ENCODE data around the gene GPR62.
"Not testable (repeated sequence)": the region's sequence is repeated elsewhere in the genome, so short reads cannot be mapped to it uniquely, and the experiment has no call there.

The GPR62 gene, protein sequence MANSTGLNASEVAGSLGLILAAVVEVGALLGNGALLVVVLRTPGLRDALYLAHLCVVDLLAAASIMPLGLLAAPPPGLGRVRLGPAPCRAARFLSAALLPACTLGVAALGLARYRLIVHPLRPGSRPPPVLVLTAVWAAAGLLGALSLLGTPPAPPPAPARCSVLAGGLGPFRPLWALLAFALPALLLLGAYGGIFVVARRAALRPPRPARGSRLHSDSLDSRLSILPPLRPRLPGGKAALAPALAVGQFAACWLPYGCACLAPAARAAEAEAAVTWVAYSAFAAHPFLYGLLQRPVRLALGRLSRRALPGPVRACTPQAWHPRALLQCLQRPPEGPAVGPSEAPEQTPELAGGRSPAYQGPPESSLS

DNA sequence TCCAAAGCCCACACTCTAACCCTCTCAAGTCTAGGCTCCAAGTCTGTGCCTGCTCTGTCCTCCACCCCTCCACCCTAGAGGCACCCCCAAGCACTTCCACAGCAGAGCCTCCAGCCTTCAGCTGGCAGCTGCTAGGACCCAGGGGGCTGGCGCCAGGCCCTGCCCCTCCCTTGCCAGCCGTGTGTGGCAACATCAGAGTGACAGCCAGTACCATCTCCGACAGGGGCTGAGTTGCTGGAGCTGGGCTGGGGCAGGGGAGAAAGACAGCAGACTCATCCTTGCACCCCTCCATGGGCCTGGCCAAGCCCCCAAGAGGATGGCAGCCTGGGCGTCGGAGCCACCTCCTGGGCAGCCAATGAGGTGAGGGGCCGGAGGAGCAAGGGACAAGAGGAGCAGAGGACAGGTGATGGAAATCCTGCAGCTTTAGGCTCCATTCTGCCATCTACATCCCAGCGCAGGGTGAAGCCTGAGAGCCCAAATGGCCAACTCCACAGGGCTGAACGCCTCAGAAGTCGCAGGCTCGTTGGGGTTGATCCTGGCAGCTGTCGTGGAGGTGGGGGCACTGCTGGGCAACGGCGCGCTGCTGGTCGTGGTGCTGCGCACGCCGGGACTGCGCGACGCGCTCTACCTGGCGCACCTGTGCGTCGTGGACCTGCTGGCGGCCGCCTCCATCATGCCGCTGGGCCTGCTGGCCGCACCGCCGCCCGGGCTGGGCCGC lies at the start of gene GPR62:
Gene GPR62 (plus strand): TSS at position 207 of the 718 bp plus-strand sequence. CDS start 272 bp downstream, at position 479.
- DNase-seq (ENCODE audit: low read depth) = no peak

DNA sequence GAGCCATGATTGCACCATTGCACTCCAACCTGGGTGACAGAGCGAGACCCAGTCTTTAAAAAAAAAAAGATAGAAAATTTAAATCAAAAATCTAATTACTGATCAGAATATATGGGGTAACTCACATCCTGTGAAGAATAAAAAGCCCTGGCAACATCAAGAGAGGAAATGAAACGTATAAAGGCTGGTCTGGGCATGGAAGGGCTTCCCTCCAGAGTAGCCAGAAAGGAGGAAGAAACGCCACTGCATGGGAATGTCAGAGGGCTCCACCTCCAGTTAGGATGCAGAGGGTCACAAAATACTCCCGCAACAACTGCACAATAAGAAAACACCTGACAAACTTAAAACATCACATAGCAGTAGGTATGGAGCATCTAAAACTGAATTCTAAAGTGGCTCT lies 47.2 kb upstream of the GPR62 start:
- no peak for DNase-seq (ENCODE audit: low read depth)

GRCh38 chr3:51916418-51916817 lies 38.8 kb upstream of the GPR62 start:
- no peak for DNase-seq (ENCODE audit: low read depth)

DNA sequence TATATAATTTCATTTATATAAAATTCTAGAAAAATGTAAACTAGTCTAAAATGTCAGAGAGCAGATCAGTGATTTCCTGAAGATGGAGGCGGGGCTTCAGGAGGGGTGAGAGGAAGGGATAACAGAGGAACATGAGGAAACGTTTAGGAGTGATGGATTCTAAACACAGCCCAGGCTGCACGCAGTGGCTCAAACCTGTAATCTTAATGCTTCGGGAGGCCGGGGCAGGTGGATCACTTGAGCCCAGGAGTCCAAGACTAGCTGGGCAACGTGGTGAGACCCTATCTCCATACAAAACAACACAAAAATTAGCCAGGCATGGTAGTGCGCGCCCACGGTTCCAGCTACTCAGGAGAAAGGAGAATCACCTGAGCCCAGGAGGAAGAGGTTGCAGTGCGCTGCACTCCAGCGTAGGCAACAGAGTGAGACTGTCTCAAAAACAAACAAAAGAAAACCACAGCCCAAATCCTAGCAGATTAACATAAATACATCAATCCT lies 34.1 kb upstream of the GPR62 start:
- no peak for DNase-seq (ENCODE audit: low read depth)

- no peak for DNase-seq (ENCODE audit: low read depth)
Observed at GRCh38 chr3:51927061-51927977, 27.9 kb upstream of the GPR62 start.

DNA sequence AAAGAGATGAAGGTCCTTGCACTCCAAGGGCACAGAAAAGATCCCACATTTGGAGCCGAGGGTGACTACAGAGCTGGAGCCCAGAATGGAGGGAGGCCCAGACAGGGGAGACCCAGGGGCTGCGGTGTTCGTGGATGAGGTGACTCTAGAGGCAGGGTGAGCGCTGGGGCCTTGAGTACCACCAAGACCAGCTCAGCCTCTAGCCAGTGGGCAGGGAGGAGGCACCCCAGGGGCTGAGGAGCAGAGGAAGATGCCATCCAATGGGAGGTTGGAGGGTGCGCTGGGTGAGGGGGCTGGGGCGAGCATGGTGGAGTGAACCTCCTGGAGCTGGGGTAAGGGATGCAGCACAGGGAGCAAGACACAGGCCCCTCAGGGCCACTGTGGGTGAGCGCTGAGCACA lies 26.7 kb upstream of the GPR62 start:
- no peak for DNase-seq (ENCODE audit: low read depth)

DNA sequence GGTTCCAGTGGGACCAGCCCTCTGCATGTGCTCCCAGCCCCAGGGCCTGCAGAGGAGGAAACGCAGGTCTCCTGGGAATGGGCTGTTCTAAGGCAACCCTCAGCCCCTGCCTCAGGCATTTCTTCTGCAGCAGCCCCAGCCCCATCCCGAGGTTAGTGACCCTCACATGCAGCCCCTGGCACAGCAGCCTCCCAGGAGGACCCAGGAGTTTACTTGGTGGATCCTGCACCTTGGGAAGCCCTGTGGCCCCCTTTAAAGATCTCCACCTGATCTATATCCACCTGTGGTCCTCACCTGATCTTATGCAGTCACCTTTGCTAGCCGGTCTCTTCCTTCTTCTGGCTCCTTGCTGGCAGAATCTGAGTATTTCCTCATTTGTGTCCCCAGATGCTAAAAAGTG lies 26.2 kb upstream of the GPR62 start:
- DNase-seq (ENCODE audit: low read depth) = not testable (repeated sequence)

- no peak for DNase-seq (ENCODE audit: low read depth)
Observed at GRCh38 chr3:51929420-51930003, 25.7 kb upstream of the GPR62 start.

DNA sequence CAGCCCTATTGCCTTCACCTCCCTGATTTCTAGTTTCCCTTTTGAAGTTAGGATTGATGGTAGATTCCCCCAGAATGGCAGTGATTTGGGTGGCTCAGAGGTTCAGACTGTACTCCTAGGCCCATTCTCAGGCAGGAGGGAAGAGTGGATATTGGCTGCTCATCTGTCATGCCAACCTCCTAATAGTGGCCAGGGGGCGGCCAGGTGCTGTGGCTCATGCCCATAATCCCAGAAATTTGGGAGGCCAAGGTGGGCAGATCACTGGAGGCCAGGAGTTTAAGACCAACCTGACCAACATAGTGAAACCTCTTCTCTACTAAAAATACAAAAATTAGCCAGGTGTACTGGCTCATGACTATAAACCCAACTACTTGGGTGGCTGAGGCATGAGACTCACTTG lies 24.7 kb upstream of the GPR62 start:
- no peak for DNase-seq (ENCODE audit: low read depth)

- DNase-seq (ENCODE audit: low read depth) = no peak
Observed at GRCh38 chr3:51931756-51932155, 23.4 kb upstream of the GPR62 start.

- no peak for DNase-seq (ENCODE audit: low read depth)
Observed at GRCh38 chr3:51932471-51933370, 22.5 kb upstream of the GPR62 start.

DNA sequence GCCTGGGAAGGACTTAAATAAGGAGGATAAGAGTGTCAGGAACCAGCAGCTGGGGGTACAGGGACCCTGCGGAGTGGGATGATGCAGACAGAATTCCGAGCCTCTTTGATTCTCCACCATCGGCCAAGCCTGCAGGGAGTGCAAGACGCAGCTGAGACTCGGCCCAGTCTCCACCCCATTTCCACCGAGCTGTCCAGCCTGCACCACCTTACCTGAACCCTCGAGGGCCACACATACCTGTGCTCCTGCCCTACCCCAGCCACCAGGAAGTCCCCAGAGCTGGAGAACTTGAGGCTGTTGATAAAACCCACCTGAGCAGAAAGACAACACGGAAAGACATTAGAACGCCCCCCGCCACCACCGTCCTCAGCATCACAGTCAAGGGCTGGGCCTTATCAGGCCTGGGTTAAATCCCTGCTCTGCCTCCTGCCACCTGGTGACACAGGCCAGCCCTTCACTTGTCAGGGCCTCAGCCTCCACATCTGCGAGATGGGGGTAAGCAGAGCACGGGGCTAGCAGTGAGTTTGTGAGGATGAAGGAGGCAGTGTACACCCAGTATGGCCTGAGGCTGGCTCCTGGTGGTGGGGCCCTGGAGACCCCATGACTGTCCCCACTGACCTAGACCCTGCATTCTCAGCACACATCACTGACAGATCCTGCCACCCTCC lies 21.6 kb upstream of the GPR62 start:
- DNase-seq (ENCODE audit: low read depth) = no peak

DNA sequence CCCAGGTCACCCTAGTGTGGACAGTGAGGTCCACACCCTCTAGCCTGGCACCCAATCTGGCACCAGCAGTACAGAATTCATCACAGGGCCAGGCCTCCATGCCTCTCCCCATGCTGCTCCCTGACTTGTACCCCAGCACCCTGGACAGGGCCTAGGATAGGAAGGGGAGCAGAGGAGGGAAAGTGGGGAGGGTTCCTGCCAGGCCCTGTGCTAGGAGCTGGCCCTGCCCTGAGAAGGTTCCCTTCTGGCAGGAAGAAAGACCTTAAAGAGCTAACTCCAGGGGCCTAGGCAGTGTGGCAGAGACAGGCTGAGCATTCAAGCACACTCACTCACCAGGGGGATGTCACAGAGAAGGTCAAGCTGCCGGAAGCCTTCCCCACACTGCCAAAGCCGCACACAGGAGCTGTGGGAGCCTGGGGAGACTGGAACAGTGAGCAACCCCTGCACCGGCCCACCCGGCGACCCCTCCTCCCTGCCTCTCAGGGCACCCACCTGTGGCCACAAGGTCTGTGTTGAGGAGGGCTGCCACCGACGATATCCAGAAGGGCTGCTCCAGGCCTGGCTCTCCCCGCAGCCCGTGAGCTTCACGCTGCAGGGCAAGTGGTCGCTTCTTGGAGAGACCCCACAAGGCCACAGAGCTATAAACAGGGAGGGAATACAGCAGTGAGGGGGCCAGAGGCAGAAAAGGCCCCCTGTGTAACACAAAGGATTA lies 20.9 kb upstream of the GPR62 start:
- no peak for DNase-seq (ENCODE audit: low read depth)

GRCh38 chr3:51934991-51935885 lies 19.9 kb upstream of the GPR62 start:
- DNase-seq (ENCODE audit: low read depth) = no peak

DNA sequence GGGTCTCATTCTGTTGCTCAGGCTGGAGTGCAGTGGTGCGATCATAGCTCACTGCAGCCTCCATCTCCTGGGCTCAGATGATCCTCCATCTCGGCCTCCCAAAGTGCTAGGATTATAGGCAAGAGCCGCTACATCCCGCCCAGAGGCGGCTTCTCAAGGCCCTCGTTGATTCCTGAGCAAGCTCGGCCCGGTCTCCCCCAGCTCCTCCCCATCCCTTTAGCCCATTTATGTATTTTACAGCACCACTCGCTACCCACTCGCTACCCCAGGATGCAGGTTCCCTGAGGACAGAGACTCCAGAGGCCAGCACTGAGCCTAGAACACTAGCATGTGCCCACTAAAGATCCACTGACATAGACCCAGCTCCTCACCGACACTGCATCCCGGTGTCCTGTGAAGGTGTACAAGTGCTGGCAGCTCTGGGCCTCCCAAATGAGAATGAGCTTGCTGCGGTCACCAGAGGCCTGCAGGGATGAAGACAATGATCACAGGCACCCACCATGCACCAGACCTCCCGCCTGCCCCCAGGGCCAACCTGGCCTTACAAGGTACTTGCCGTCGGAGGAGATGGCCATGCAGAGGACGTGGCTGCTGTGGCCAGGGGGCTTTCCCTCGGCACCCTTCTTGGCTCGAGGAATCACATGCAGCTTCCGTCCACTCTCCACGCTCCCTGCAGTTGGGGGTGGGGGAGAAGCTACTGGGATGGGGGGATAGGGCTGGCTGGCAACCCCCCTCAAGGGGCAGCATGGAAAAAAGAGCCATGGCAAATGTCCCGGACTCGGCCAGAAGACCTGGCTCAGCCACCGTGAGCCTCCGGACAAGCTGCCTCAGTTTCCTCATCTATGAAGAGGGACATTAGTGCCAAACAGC lies 19.1 kb upstream of the GPR62 start:
- DNase-seq (ENCODE audit: low read depth) = no peak

- no peak for DNase-seq (ENCODE audit: low read depth)
Observed at GRCh38 chr3:51937014-51937413, 18.2 kb upstream of the GPR62 start.

- DNase-seq (ENCODE audit: low read depth) = no peak
Observed at GRCh38 chr3:51937611-51938450, 17.4 kb upstream of the GPR62 start.

Data from CMK (cell line).